ENCODE data around the gene RIMBP3B. TPM values are rescaled to one million over a fixed set of nuclear protein-coding genes. Genes with fewer than 3 reads are reported as not detected.
"Not testable (repeated sequence)": the region's sequence is repeated elsewhere in the genome, so short reads cannot be mapped to it uniquely, and the experiment has no call there.

Gene RIMBP3B
- total and polyA plus RNA-seq, 2 donors (not counting 3 experiments of a cell fraction or from before 2014, with no cell fraction given): not detected

DNA sequence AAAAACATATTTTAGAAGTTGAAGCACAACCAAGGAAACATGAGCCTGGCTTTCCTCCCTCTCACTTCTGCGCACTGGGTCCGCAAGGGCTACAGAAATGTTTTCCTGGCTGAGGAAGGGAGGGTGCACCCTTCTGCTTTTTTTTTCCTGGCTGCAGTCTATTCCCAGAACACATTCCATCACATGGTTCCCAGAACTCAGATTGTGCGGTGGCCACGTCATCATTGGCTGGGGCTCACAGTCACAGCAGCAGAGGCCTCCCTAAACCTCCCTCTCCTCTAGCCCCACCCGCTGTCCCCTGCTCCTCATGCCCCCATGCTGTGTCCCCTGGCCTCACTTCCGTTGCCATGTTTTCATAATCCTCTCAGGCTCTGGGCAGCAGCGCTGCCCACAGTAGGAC, 5.9 kb downstream of the RIMBP3B start:
- intact Hi-C loops (cut with micrococcal nuclease); CTCF ChIA-PET; dilution Hi-C loops (cut with MboI; ENCODE audit: extremely low pct_ligation_motif_present, low sequenced_read_pairs); FAIRE-seq; H3K4me3 ChIP-seq (replicated peaks in 1 of 3; ENCODE audit: insufficient read depth in 1 of 3, low read depth in 1 of 3, low read length in 3 of 3); H3K27ac ChIP-seq (ENCODE audit: insufficient read depth, low read depth, low read length); H3K9me1 ChIP-seq (replicated peaks; ENCODE audit: control insufficient read depth, extremely low read depth, insufficient read depth, low read length); H3K4me2 ChIP-seq (ENCODE audit: insufficient read depth, low read length); H3K79me2 ChIP-seq (ENCODE audit: control insufficient read depth, insufficient read depth, low read length); BruUV-seq (replicated peaks); H3K4me1 ChIP-seq (ENCODE audit: control insufficient read depth, extremely low read depth, insufficient read depth, low read length); DNase-seq (ENCODE audit: low read depth, low spot score); H3K36me3 ChIP-seq (ENCODE audit: control insufficient read depth in 2 of 2, extremely low read depth in 1 of 2, insufficient read depth in 2 of 2, low read length in 2 of 2); H2AFZ ChIP-seq (ENCODE audit: low read depth, low read length); H3K9me3 ChIP-seq (replicated peaks; ENCODE audit: control insufficient read depth, insufficient read depth, low read length); POLR2A ChIA-PET; H3K27me3 ChIP-seq (ENCODE audit: control insufficient read depth in 2 of 2, insufficient read depth in 2 of 2, low read length in 2 of 2); H3K9ac ChIP-seq (replicated peaks; ENCODE audit: extremely low read depth, insufficient read depth, low read length); H4K20me1 ChIP-seq (replicated peaks; ENCODE audit: control insufficient read depth, extremely low read depth, insufficient read depth, low read length): not testable (repeated sequence)

DNA sequence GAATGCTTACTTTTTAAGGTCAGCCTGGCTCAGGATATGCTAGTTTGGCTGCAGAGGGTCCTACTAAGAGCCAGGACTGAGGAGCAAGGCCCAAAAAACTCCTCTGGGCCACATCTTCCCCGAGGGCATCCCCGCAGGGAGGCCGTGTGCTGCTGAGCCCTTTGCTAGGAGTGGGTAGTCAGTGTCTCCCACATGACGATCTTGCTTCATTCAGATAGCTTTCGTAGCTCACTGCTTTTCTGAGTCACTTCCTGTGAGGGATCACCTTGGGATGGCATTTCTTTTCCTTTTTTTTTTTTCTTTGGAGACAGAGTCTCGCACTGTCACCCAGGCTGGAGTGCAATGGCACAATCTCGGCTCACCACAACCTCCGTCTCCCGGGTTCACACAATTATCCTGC, 6.5 kb downstream of the RIMBP3B start:
- H4K20me1 ChIP-seq (replicated peaks; ENCODE audit: control insufficient read depth, extremely low read depth, insufficient read depth, low read length); H3K9ac ChIP-seq (replicated peaks; ENCODE audit: extremely low read depth, insufficient read depth, low read length); H3K4me1 ChIP-seq (ENCODE audit: control insufficient read depth, extremely low read depth, insufficient read depth, low read length); FAIRE-seq; dilution Hi-C loops (cut with MboI; ENCODE audit: extremely low pct_ligation_motif_present, low sequenced_read_pairs); H3K27ac ChIP-seq (ENCODE audit: insufficient read depth, low read depth, low read length); H2AFZ ChIP-seq (ENCODE audit: low read depth, low read length); H3K79me2 ChIP-seq (ENCODE audit: control insufficient read depth, insufficient read depth, low read length); H3K4me3 ChIP-seq (replicated peaks in 1 of 3; ENCODE audit: insufficient read depth in 1 of 3, low read depth in 1 of 3, low read length in 3 of 3); intact Hi-C loops (cut with micrococcal nuclease); H3K4me2 ChIP-seq (ENCODE audit: insufficient read depth, low read length); H3K9me1 ChIP-seq (replicated peaks; ENCODE audit: control insufficient read depth, extremely low read depth, insufficient read depth, low read length); H3K36me3 ChIP-seq (ENCODE audit: control insufficient read depth in 2 of 2, extremely low read depth in 1 of 2, insufficient read depth in 2 of 2, low read length in 2 of 2); H3K9me3 ChIP-seq (replicated peaks; ENCODE audit: control insufficient read depth, insufficient read depth, low read length); CTCF ChIA-PET; BruUV-seq (replicated peaks); POLR2A ChIA-PET; DNase-seq (ENCODE audit: low read depth, low spot score); H3K27me3 ChIP-seq (ENCODE audit: control insufficient read depth in 2 of 2, insufficient read depth in 2 of 2, low read length in 2 of 2): not testable (repeated sequence)

DNA sequence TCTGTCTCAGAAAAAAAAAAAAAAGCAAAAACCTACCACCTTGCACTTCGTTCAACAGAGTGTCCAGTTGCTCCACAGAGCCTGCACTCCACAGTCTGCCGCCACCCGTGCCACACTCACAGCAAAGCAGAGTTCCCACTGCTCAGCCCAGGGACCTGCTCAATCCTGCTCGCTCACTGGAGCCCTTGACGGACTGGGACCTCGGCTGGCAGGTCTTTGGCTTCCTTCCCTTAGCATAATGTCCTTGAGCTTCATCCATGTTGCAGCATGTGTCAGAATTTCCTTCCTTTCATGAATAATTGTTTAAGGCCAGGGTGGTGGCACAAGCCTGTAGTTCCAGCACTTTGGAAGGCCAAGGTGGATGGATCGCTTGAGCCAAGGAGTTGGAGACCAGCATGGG, 11.1 kb downstream of the RIMBP3B start:
- POLR2A ChIA-PET; H3K27me3 ChIP-seq (ENCODE audit: control insufficient read depth in 2 of 2, insufficient read depth in 2 of 2, low read length in 2 of 2); intact Hi-C loops (cut with micrococcal nuclease); H3K27ac ChIP-seq (ENCODE audit: insufficient read depth, low read depth, low read length); H3K9ac ChIP-seq (replicated peaks; ENCODE audit: extremely low read depth, insufficient read depth, low read length); DNase-seq (ENCODE audit: low read depth, low spot score); H3K4me2 ChIP-seq (ENCODE audit: insufficient read depth, low read length); H3K36me3 ChIP-seq (ENCODE audit: control insufficient read depth in 2 of 2, extremely low read depth in 1 of 2, insufficient read depth in 2 of 2, low read length in 2 of 2); H2AFZ ChIP-seq (ENCODE audit: low read depth, low read length); CTCF ChIA-PET; H3K4me1 ChIP-seq (ENCODE audit: control insufficient read depth, extremely low read depth, insufficient read depth, low read length); H3K4me3 ChIP-seq (replicated peaks in 1 of 3; ENCODE audit: insufficient read depth in 1 of 3, low read depth in 1 of 3, low read length in 3 of 3); H3K79me2 ChIP-seq (ENCODE audit: control insufficient read depth, insufficient read depth, low read length); FAIRE-seq; BruUV-seq (replicated peaks); dilution Hi-C loops (cut with MboI; ENCODE audit: extremely low pct_ligation_motif_present, low sequenced_read_pairs); H3K9me1 ChIP-seq (replicated peaks; ENCODE audit: control insufficient read depth, extremely low read depth, insufficient read depth, low read length); H3K9me3 ChIP-seq (replicated peaks; ENCODE audit: control insufficient read depth, insufficient read depth, low read length); H4K20me1 ChIP-seq (replicated peaks; ENCODE audit: control insufficient read depth, extremely low read depth, insufficient read depth, low read length): not testable (repeated sequence)

DNA sequence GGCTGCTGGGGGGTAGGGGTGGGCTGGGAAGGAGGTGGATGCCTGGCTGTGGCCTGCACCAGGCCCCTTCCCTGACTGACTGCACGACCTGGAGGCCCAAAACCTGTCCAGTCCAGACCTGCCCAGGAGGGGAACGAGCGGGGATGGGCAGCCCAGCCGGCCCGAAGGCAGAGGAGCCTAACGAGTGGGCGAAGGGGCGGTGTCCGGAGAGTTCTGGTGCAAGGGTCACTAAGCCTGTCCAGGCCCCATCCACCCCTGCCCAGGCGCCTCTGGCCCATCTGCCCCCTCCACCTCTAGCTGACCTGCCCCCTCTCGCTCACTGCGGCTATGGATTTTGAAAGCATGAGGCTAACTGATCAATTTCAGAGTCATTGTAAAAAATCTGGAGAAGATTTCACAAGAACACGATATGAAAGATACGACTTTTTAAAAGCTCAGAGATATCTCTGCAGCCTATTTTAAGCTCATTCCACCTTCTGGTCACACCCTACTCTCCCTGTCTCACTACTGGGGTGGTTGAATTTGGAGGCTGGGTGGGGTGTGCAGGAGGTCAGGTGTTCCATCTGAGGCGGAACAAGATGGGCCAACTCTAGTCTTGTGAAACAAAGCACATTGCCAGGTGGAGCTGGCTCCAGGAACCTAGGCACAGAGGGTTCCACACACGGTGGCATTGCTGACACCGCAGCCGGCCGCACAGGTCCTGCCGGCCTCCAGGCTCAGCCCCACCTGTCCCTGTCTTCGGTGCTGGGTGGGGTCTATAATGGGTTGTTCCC, 17.8 kb downstream of the RIMBP3B start:
- FAIRE-seq; H3K9ac ChIP-seq (replicated peaks; ENCODE audit: extremely low read depth, insufficient read depth, low read length); H3K9me1 ChIP-seq (replicated peaks; ENCODE audit: control insufficient read depth, extremely low read depth, insufficient read depth, low read length); H4K20me1 ChIP-seq (replicated peaks; ENCODE audit: control insufficient read depth, extremely low read depth, insufficient read depth, low read length); H3K4me3 ChIP-seq (replicated peaks in 1 of 3; ENCODE audit: insufficient read depth in 1 of 3, low read depth in 1 of 3, low read length in 3 of 3); DNase-seq (ENCODE audit: low read depth, low spot score); BruUV-seq (replicated peaks); H3K36me3 ChIP-seq (ENCODE audit: control insufficient read depth in 2 of 2, extremely low read depth in 1 of 2, insufficient read depth in 2 of 2, low read length in 2 of 2); H3K4me1 ChIP-seq (ENCODE audit: control insufficient read depth, extremely low read depth, insufficient read depth, low read length); H3K27me3 ChIP-seq (ENCODE audit: control insufficient read depth in 2 of 2, insufficient read depth in 2 of 2, low read length in 2 of 2); H3K9me3 ChIP-seq (replicated peaks; ENCODE audit: control insufficient read depth, insufficient read depth, low read length); H3K4me2 ChIP-seq (ENCODE audit: insufficient read depth, low read length); H3K27ac ChIP-seq (ENCODE audit: insufficient read depth, low read depth, low read length); intact Hi-C loops (cut with micrococcal nuclease); H3K79me2 ChIP-seq (ENCODE audit: control insufficient read depth, insufficient read depth, low read length); POLR2A ChIA-PET; H2AFZ ChIP-seq (ENCODE audit: low read depth, low read length); CTCF ChIA-PET; dilution Hi-C loops (cut with MboI; ENCODE audit: extremely low pct_ligation_motif_present, low sequenced_read_pairs): not testable (repeated sequence)

Data from endothelial cell of umbilical vein (primary cell).